GM13976 (cell line): Measurements from ENCODE around the gene MS4A12.
"Not testable (repeated sequence)": the region's sequence is repeated elsewhere in the genome, so short reads cannot be mapped to it uniquely, and the experiment has no call there.

Source experiments
- DNase-seq: peaks from one replicate; pipeline ENCODE4 v3.0.0; 2012; ENCODE audit warnings: low spot score
- in situ Hi-C: fragments of 300-500 bp; cut with MboI; formaldehyde crosslinking; loops from one replicate; pipeline ENCODE4 v1.12.0; 2022; ENCODE audit warnings: low sequenced_read_pairs, mixed read lengths, inconsistent platforms; ENCODE audit not compliant: unreplicated experiment
- TF ChIP-seq, protein P1 (sequence below): IDR thresholded peaks from 2 replicates; pipeline ENCODE4 v1.5.1; 2012; ENCODE audit warnings: borderline replicate concordance, mild to moderate bottlenecking; ENCODE audit not compliant: insufficient read depth; ENCODE audit errors: extremely low read depth, missing control alignments, control extremely low read depth

The MS4A12 gene

DNA sequence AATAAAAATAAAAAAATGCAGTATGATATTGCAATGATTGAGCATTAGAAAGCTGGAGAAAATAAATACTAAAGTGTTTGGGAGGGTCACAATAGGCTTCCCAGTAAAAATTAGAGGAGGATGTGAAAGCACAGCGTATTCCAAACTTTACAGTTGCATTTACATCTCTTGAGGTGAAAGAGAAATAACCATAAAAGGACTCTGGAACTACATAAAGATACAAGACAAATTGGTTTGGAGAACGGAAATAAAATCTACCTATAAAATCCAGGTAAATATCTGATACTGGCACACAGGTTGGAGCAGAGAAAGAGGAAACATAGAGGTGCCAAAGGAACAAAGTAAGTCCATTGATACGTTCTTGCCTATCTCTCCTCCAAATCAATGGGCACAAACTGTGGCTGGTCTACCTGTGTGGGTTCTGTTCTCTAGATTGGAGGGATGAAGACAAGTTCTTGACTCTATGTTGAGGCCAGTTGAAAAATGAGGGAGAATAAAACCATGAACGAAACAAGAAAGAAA, at the start of gene MS4A12:
Gene MS4A12, plus strand, starts transcription at position 291 of the 522 bp plus-strand sequence. CDS start 4,541 bp downstream, outside the sequence.
- DNase-seq, result no peak
- in situ Hi-C loops, result loop anchor here (10.0 to 25.0 kb wide), 2 partner anchors 142 to 230 kb away; no protein-coding TSS in a partner anchor
- TF ChIP-seq, protein P1, sequence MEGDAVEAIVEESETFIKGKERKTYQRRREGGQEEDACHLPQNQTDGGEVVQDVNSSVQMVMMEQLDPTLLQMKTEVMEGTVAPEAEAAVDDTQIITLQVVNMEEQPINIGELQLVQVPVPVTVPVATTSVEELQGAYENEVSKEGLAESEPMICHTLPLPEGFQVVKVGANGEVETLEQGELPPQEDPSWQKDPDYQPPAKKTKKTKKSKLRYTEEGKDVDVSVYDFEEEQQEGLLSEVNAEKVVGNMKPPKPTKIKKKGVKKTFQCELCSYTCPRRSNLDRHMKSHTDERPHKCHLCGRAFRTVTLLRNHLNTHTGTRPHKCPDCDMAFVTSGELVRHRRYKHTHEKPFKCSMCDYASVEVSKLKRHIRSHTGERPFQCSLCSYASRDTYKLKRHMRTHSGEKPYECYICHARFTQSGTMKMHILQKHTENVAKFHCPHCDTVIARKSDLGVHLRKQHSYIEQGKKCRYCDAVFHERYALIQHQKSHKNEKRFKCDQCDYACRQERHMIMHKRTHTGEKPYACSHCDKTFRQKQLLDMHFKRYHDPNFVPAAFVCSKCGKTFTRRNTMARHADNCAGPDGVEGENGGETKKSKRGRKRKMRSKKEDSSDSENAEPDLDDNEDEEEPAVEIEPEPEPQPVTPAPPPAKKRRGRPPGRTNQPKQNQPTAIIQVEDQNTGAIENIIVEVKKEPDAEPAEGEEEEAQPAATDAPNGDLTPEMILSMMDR, result no peak

DNA sequence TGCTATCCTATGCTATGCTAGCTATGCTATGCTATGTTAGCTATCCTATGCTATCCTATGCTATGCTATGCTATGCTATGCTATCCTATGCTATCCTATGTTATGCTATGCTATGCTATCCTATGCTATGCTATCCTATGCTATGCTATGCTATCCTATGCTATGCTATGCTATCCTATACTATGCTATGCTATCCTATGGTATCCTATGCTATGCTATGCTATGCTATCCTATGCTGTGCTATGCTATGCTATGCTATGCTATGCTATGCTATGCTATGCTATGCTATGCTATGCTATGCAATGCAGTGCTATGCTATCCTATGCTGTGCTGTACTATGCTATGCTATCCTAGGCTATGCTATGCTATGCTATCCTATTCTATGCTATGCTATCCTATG, 45.5 kb upstream of the MS4A12 start:
- in situ Hi-C loops, result no loop called here
- no peak for DNase-seq
- TF ChIP-seq, protein P1, result no peak

- in situ Hi-C loops, result no loop called here
- no peak for DNase-seq
- TF ChIP-seq, protein P1, result no peak
Observed at GRCh38 chr11:60447846-60448245, 44.7 kb upstream of the MS4A12 start.

DNA sequence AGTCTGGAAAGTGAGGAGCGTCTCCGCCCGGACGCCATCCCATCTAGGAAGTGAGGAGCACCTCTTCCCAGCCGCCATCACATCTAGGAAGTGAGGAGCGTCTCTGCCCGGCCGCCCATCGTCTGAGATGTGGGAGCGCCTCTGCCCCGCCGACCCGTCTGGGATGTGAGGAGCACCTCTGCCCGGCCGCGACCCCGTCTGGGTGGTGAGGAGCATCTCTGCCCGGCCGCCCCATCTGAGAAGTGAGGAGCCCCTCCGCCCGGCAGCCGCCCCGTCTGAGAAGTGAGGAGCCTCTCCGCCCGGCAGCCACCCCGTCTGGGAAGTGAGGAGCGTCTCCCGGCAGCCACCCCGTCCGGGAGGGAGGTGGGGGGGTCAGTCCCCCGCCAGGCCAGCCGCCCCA, 41.4 kb upstream of the MS4A12 start:
- in situ Hi-C loops, result loop anchor here (10.0 to 25.0 kb wide), 2 partner anchors 56 to 639 kb away; partner anchors contain the start of genes MRPL16 and MS4A14
- not testable (repeated sequence) for DNase-seq

DNA sequence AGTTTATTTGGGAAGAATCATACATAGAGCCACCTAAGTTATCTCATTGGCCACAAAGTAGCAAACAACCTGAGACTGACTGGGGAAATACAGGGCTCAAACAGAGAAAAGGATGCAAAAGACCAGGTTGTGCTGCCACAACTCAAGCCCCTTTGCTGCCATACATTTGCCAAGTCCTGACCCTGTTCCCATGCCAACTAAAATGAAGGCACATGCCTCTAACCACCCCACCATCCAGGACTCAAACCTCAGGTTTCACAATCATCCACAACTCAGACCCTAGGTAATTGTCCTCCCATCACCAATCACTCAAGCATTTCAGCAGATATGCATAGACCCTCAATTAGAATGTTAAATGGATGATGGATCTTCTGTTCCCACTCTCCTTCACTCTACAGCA, 38.4 kb upstream of the MS4A12 start:
- in situ Hi-C loops, result loop anchor here (10.0 to 25.0 kb wide), 2 partner anchors 59 to 642 kb away; partner anchors contain the start of genes MRPL16 and MS4A14
- TF ChIP-seq, protein P1, result no peak
- DNase-seq, result no peak

- DNase-seq, result peak; percentile 65
- in situ Hi-C loops, result loop anchor here (10.0 to 25.0 kb wide), 2 partner anchors 61 to 643 kb away; partner anchors contain the start of genes MRPL16 and MS4A14
- TF ChIP-seq, protein P1, result no peak
Observed at GRCh38 chr11:60455531-60456042, 37.0 kb upstream of the MS4A12 start, which contains the start of gene MS4A1. MS4A1 (plus strand) TSS chr11:60455847; CDS start chr11:60462375, 6,528 bp downstream.

DNA sequence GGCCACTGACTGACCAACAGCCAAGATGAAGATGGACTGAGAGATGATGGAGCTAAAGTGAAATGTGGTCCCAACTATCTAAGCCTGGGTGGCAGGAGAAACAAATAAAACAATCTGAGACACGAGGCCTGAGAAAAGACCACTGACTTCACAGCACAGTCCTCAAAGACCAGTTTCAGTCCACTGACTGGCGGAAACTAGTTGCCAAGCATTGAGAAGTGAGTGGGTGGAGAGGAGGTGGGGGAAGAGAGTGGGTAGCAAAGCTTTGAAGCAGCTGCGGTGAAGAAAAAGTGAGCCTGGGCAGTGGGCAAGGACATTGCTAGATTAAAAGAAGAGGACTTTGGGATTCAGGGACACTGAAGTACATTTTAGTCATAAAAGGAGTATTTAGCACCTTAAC, 35.0 kb upstream of the MS4A12 start:
- peak; percentile 32 for DNase-seq
- in situ Hi-C loops, result loop anchor here (10.0 to 25.0 kb wide), 2 partner anchors 63 to 645 kb away; partner anchors contain the start of genes MRPL16 and MS4A14
- TF ChIP-seq, protein P1, result no peak
